Measurements from ENCODE around the gene MBNL2.

GRCh38 chr13:97288486-97288900 lies 66.4 kb downstream of the MBNL2 start:
- TF ChIP-seq POLR2A (IDR thresholded peaks at IDR 0.05) (no peak), CTCF (IDR thresholded peaks at IDR 0.05) (no peak)

Measured in uterus (tissue), 2 donors.